Stomach (tissue), 4 donors: ENCODE results near the gene OR8D2.

Source experiments
- CTCF ChIP-seq, 7 experiments: fragments of 450-650 bp in 4 of 7; fragments of 200-600 bp in 3 of 7; sonication (generic) in 3 of 7; IDR thresholded peaks; one replicate each; pipeline ENCODE4 v1.5.1; 2016 to 2019; ENCODE audit warnings: antibody characterized with exemption in 7 of 7, control low read depth in 2 of 7, mild to moderate bottlenecking in 1 of 7
- POLR2A ChIP-seq, 4 donors: fragments of 450-650 bp; IDR thresholded peaks; one replicate each; pipeline ENCODE4 v1.6.1; 2016; ENCODE audit warnings: antibody characterized with exemption in 4 of 4, control low read depth in 2 of 4, mild to moderate bottlenecking in 1 of 4, moderate library complexity in 1 of 4
- POLR2AphosphoS5 ChIP-seq, 3 donors: sonication (generic); formaldehyde crosslinking; IDR thresholded peaks; one replicate each; pipeline ENCODE4 v1.6.1; 2016; ENCODE audit warnings: antibody characterized with exemption in 3 of 3

GRCh38 chr11:124297921-124298320 lies 22.1 kb downstream of the OR8D2 start:
- TF ChIP-seq CTCF (IDR thresholded peaks at IDR 0.05) (no peak), POLR2A (IDR thresholded peaks at IDR 0.05) (no peak), POLR2AphosphoS5 (IDR thresholded peaks at IDR 0.05) (no peak)
